ENCODE data around the gene SHC3. TPM values are rescaled to one million over a fixed set of nuclear protein-coding genes. Genes with fewer than 3 reads are reported as not detected.

Gene SHC3
- total RNA-seq, 1 experiment from 2014 or later = 0.27 TPM

- no peak for DNase-seq (ENCODE audit: low read depth, low spot score)
- no peak overlapping the region for H3K4me3 ChIP-seq (replicated peaks in 1 of 2; ENCODE audit: low read depth in 1 of 2, low read length in 2 of 2)
- BruUV-seq (replicated peaks) = no TSS peak
- H3K4me2 ChIP-seq (ENCODE audit: low read length) = no peak overlapping the region
- CTCF ChIA-PET = interaction anchor here (1.0 kb wide), 1 partner anchor 92 kb away, joined by 3 read pairs; no protein-coding TSS in a partner anchor
- no peak for ATAC-seq
- no peak overlapping the region for H2AFZ ChIP-seq (ENCODE audit: low read depth, low read length, poor library complexity, severe bottlenecking)
- no peak overlapping the region for H3K9ac ChIP-seq (ENCODE audit: low read length)
- no peaks in the 10 kb centered on the region for H3K4me1 ChIP-seq (ENCODE audit: control insufficient read depth in 1 of 2, insufficient read depth in 2 of 2, low read length in 2 of 2)
- H3K27ac ChIP-seq (ENCODE audit: low read depth, low read length) = no peak overlapping the region
- no peaks in the 10 kb centered on the region for H3K27me3 ChIP-seq (ENCODE audit: insufficient read depth, low read length)
- RAD21 ChIA-PET (ENCODE audit: low non-redundant PET in 1 of 2, low total read pairs in 2 of 2, uncharacterized antibody in 2 of 2, unreplicated experiment in 2 of 2) = no interaction called here
- POLR2A ChIA-PET = no interaction called here
- no peaks in the 10 kb centered on the region for H3K36me3 ChIP-seq (ENCODE audit: control insufficient read depth in 1 of 2, insufficient read depth in 2 of 2, low read length in 2 of 2)
- TF ChIP-seq SRF (IDR thresholded peaks at IDR 0.05; ENCODE audit: low read depth) = no peak
- no peak for TF ChIP-seq FOSL1 (IDR thresholded peaks at IDR 0.05; ENCODE audit: low read depth)
- no peak for TF ChIP-seq YY1 (IDR thresholded peaks at IDR 0.05; ENCODE audit: extremely low read depth, insufficient replicate concordance, low read depth, low read length)
- TF ChIP-seq RAD21 (IDR thresholded peaks at IDR 0.05; ENCODE audit: low read depth) = no peak
- TF ChIP-seq ZNF274 (IDR thresholded peaks at IDR 0.05; ENCODE audit: low read depth, low read length) = no peak
- no peak for TF ChIP-seq EGR1 (IDR thresholded peaks at IDR 0.05; ENCODE audit: low read depth)
- H4K20me1 ChIP-seq (ENCODE audit: insufficient read depth) = no peaks in the 10 kb centered on the region
- no peaks in the 10 kb centered on the region for H3K9me2 ChIP-seq (ENCODE audit: insufficient read depth)
- H3K9me3 ChIP-seq (ENCODE audit: control insufficient read depth in 1 of 2, insufficient read depth in 1 of 2, low read depth in 1 of 2, low read length in 2 of 2) = no peaks in the 10 kb centered on the region
- no peaks in the 10 kb centered on the region for H3K79me2 ChIP-seq (ENCODE audit: insufficient read depth, low read length)
- intact Hi-C loops (cut with micrococcal nuclease) = no loop called here
Measured at GRCh38 chr9:89186960-89187359, 8.3 kb upstream of the SHC3 start.

DNA sequence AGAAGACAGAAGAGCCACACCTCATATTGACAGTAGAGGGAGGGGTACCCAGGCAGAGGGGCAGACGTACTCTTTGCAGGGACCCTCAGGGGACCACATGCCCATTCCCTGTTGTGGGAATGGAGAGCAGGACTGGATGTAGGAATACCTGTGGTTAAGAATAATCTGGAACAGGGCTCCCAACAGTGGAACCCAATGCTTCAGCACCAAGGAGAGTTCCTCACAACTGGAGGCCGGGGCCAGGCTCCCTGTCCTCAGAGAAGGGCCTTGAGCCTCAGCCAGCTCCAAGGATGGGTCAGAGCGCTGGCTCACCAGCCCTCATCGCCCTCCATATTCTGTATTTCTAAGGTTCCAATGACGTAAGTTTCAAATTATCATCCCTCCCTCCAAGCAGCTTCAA lies 7.4 kb upstream of the SHC3 start:
- ATAC-seq (peak; percentile 47; the same call in 1 of the 2 replicates), DNase-seq (ENCODE audit: low read depth, low spot score) (no peak)
- H3K9ac ChIP-seq (ENCODE audit: low read length) = no peak overlapping the region
- no peaks in the 10 kb centered on the region for H3K79me2 ChIP-seq (ENCODE audit: insufficient read depth, low read length)
- H3K27me3 ChIP-seq (ENCODE audit: insufficient read depth, low read length) = no peaks in the 10 kb centered on the region
- no peaks in the 10 kb centered on the region for H3K36me3 ChIP-seq (ENCODE audit: control insufficient read depth in 1 of 2, insufficient read depth in 2 of 2, low read length in 2 of 2)
- no peak overlapping the region for H3K27ac ChIP-seq (ENCODE audit: low read depth, low read length)
- TF ChIP-seq, protein P1, sequence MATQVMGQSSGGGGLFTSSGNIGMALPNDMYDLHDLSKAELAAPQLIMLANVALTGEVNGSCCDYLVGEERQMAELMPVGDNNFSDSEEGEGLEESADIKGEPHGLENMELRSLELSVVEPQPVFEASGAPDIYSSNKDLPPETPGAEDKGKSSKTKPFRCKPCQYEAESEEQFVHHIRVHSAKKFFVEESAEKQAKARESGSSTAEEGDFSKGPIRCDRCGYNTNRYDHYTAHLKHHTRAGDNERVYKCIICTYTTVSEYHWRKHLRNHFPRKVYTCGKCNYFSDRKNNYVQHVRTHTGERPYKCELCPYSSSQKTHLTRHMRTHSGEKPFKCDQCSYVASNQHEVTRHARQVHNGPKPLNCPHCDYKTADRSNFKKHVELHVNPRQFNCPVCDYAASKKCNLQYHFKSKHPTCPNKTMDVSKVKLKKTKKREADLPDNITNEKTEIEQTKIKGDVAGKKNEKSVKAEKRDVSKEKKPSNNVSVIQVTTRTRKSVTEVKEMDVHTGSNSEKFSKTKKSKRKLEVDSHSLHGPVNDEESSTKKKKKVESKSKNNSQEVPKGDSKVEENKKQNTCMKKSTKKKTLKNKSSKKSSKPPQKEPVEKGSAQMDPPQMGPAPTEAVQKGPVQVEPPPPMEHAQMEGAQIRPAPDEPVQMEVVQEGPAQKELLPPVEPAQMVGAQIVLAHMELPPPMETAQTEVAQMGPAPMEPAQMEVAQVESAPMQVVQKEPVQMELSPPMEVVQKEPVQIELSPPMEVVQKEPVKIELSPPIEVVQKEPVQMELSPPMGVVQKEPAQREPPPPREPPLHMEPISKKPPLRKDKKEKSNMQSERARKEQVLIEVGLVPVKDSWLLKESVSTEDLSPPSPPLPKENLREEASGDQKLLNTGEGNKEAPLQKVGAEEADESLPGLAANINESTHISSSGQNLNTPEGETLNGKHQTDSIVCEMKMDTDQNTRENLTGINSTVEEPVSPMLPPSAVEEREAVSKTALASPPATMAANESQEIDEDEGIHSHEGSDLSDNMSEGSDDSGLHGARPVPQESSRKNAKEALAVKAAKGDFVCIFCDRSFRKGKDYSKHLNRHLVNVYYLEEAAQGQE (IDR thresholded peaks at IDR 0.05; ENCODE audit: low read depth) = peak; percentile 72
- no peak for TF ChIP-seq JUND (IDR thresholded peaks at IDR 0.05)
- ChIA-PET RAD21 (ENCODE audit: low non-redundant PET in 1 of 2, low total read pairs in 2 of 2, uncharacterized antibody in 2 of 2, unreplicated experiment in 2 of 2) (no interaction called here), POLR2A (no interaction called here), CTCF (no interaction called here)
- H3K4me2 ChIP-seq (ENCODE audit: low read length) = no peak overlapping the region
- H3K9me2 ChIP-seq (ENCODE audit: insufficient read depth) = no peaks in the 10 kb centered on the region
- H3K9me3 ChIP-seq (ENCODE audit: control insufficient read depth in 1 of 2, insufficient read depth in 1 of 2, low read depth in 1 of 2, low read length in 2 of 2) = no peaks in the 10 kb centered on the region
- no peak overlapping the region for H2AFZ ChIP-seq (ENCODE audit: low read depth, low read length, poor library complexity, severe bottlenecking)
- no peaks in the 10 kb centered on the region for H4K20me1 ChIP-seq (ENCODE audit: insufficient read depth)
- intact Hi-C loops (cut with micrococcal nuclease) = no loop called here
- no peak overlapping the region for H3K4me3 ChIP-seq (replicated peaks in 1 of 2; ENCODE audit: low read depth in 1 of 2, low read length in 2 of 2)
- H3K4me1 ChIP-seq (ENCODE audit: control insufficient read depth in 1 of 2, insufficient read depth in 2 of 2, low read length in 2 of 2) = peaks cover 3% of the 10 kb centered on the region in 2 experiments; a peak in 2 of 4 replicates
- no TSS peak for BruUV-seq (replicated peaks)

Data from HCT116 (cell line).